Common myeloid progenitor, CD34-positive (primary cell): ENCODE results near the gene CSK.

Experiments
- CTCF ChIA-PET: fragments of 350-600 bp; sonication (Branson Sonifier 250); formaldehyde crosslinking; loops from one replicate; lab custom pipeline; 2021; ENCODE audit warnings: antibody characterized with exemption; lab: Charles Lee
- POLR2A ChIA-PET: fragments of 350-600 bp; sonication (Branson Sonifier 250); formaldehyde crosslinking; loops from one replicate; lab custom pipeline; 2021; ENCODE audit warnings: antibody characterized with exemption; lab: Charles Lee
- DNase-seq, 3 donors: peaks; one replicate each; pipeline versions ENCODE4 v3.0.0 to v3.0.0-alpha.2; 2013
- H3K27ac ChIP-seq, 2 experiments: 1 replicate in 1 of 2; 2 replicates in 1 of 2; pipeline ENCODE4 v1.7.0; 2013; ENCODE audit warnings: inconsistent platforms in 2 of 2, low read length in 2 of 2, mild to moderate bottlenecking in 2 of 2, low read depth in 1 of 2, moderate library complexity in 1 of 2; ENCODE audit not compliant: severe bottlenecking in 2 of 2, insufficient read depth in 1 of 2, poor library complexity in 1 of 2
- H3K27me3 ChIP-seq, 5 experiments: replicated peaks in 2 of 5; 1 replicate in 3 of 5; 2 replicates in 2 of 5; pipeline versions ENCODE4 v1.6.1 to v1.7.0; 2013; ENCODE audit warnings: low read length in 4 of 5, mild to moderate bottlenecking in 2 of 5, moderate library complexity in 2 of 5, inconsistent platforms in 1 of 5; ENCODE audit not compliant: insufficient read depth in 5 of 5, control insufficient read depth in 4 of 5
- H3K36me3 ChIP-seq, 4 experiments: 1 replicate in 2 of 4; 2 replicates in 2 of 4; pipeline versions ENCODE4 v1.6.1 to v1.7.0; 2013; ENCODE audit warnings: low read length in 3 of 4, control low read depth in 1 of 4, mild to moderate bottlenecking in 1 of 4; ENCODE audit not compliant: control insufficient read depth in 4 of 4, insufficient read depth in 4 of 4
- H3K4me1 ChIP-seq, 4 experiments: 1 replicate in 3 of 4; 2 replicates in 1 of 4; pipeline versions ENCODE4 v1.6.1 to v1.7.1; 2013; ENCODE audit warnings: low read length in 3 of 4, mild to moderate bottlenecking in 3 of 4, control low read depth in 1 of 4, inconsistent platforms in 1 of 4, moderate library complexity in 1 of 4; ENCODE audit not compliant: control insufficient read depth in 4 of 4, insufficient read depth in 4 of 4; ENCODE audit errors: control extremely low read depth in 1 of 4
- H3K4me3 ChIP-seq, 7 experiments: 1 replicate in 4 of 7; 2 replicates in 3 of 7; pipeline versions ENCODE4 v1.5.1 to v1.7.0; 2013; ENCODE audit warnings: mild to moderate bottlenecking in 7 of 7, low read length in 6 of 7, moderate library complexity in 6 of 7, inconsistent platforms in 2 of 7, low read depth in 2 of 7, control low read depth in 1 of 7; ENCODE audit not compliant: insufficient read depth in 4 of 7, control insufficient read depth in 1 of 7; ENCODE audit errors: extremely low read depth in 1 of 7
- H3K9me3 ChIP-seq, 5 experiments: 1 replicate in 4 of 5; 2 replicates in 1 of 5; pipeline versions ENCODE4 v1.6.1 to v1.7.1; 2013; ENCODE audit warnings: low read length in 4 of 5, mild to moderate bottlenecking in 2 of 5, inconsistent platforms in 1 of 5, low read depth in 1 of 5, moderate library complexity in 1 of 5; ENCODE audit not compliant: control insufficient read depth in 4 of 5, insufficient read depth in 2 of 5; ENCODE audit errors: control extremely low read depth in 1 of 5
- WGBS: methylation state at CpG from one replicate; pipeline ENCODE4 v1.1.5; 2013; ENCODE audit not compliant: insufficient coverage; 5-methylcytosine and 5-hydroxymethylcytosine counted together

The CSK gene

DNA sequence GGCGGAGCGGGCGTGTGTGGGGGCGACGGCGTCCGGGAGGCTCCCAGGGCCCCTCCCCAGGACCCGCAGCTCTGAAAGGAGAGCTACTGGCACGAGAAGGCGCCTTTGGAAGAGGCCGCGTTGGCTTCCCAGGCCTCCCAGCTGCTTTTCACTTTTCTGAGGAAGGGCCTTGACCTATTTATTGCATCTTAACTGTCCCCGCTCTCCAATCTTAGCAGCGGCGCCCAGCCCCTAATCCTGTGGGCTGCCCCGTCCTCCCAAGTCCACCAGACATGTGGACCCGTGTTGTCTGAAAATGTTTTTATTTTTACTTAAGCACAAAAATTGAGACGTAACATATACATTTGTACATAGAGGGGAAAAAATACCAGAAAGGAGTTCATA is 61.6 kb downstream of the CSK start:
- Histone ChIP-seq H3K36me3 (peaks cover 0 to 69% (median 40%) of the 10 kb centered on the region in 4 experiments), H3K4me1 (peaks cover 0 to 47% (median 40%) of the 10 kb centered on the region in 4 experiments), H3K27me3 (no peaks in the 10 kb centered on the region), H3K4me3 (peak overlapping the region in 6 of 7 experiments; percentile 3 to 95 (median 79)), H3K27ac (peak overlapping the region; percentile 46 to 80), H3K9me3 (no peaks in the 10 kb centered on the region)
- WGBS, result 1% methylated on average over 12 of the region's 18 CpGs
- no peak for DNase-seq
- POLR2A ChIA-PET, result interaction anchor here (1.0 to 3.5 kb wide), 3 partner anchors 24 to 63 kb away, joined by 3 to 24 read pairs (median 8); partner anchors contain the start of gene FAM219B
- CTCF ChIA-PET, result interaction anchor here (0.7 to 10.8 kb wide), 11 partner anchors 8 to 71 kb away, joined by 3 to 130 read pairs (median 5); partner anchors contain the start of genes CPLX3 and FAM219B

DNA sequence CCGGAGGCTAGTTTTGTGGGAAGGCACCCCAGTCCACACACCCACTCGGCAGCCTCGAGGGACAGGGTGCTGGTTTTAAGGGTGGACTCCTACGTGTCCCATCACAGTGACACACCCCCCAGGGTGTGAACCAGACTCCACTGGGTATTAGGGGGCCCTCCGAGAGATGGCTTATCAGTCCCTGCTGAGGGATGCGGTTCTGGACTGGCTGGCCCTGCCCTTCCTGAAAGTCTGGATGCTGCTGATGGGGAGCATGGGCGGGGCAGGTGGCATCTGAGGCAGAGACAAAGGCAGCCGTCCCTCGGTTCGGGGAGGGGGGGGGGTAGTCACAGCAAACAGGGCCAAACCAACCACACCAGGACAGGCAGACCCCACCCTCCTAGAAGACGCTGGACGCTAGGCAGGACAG is 62.0 kb downstream of the CSK start:
- no peaks in the 10 kb centered on the region for H3K9me3 ChIP-seq
- 43% methylated on average over 3 of the region's 12 CpGs for WGBS
- peak overlapping the region; percentile 46 to 80 for H3K27ac ChIP-seq
- H3K36me3 ChIP-seq, result peaks cover 0 to 70% (median 40%) of the 10 kb centered on the region in 4 experiments
- POLR2A ChIA-PET, result interaction anchor here (1.0 to 3.5 kb wide), 3 partner anchors 24 to 62 kb away, joined by 3 to 24 read pairs (median 8); partner anchors contain the start of gene FAM219B
- peak overlapping the region in 5 of 7 experiments; percentile 23 to 95 (median 81) for H3K4me3 ChIP-seq
- no peaks in the 10 kb centered on the region for H3K27me3 ChIP-seq
- CTCF ChIA-PET, result interaction anchor here (0.7 to 10.8 kb wide), 12 partner anchors 8 to 72 kb away, joined by 3 to 130 read pairs (median 4); partner anchors contain the start of genes FAM219B and MPI
- peak in 2 of 3 donors; percentile 52 to 68 for DNase-seq
- H3K4me1 ChIP-seq, result peaks cover 0 to 47% (median 40%) of the 10 kb centered on the region in 4 experiments

DNA sequence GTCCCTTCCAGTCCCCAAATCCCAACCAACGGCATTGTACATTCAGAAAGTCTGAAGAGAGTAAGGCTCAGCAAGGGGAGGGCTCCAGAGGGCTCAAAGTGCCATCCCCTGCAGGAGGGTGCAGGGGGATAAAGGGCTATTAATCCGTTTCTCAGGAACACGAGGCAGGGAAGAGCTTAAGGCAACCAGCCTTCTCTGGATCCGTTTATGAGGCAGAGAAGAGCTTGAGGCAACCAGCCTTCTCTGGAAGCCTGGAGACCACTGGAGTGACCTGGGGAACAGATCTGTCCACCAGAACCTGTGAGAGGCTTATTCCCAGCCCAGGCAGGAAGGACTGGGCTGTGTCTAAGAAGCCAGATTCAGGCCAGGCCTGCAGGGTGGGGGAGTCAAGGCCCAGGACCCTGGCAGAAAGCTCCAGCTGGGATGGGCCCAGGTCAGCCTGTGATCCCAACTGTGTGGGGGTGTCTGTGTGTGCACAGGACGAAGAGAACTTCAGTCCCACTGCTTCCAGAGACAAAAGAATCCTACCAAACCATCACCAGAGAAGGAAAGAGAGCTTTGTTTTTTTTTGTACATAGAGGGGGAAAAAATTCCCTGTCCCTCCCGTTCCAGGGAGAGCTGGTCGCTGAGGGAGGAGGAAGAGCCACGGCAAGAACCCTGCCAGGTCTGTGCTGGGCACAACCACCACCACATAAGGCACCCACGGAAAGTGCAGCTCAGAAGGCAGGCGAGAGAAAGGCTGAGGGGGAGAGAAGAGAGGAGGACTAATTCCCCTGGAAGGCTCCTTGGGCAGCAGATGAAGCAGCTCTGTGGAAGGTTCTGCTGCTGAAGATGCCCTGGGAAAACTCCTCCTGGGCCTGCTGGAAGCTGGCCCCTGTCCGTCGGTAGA is 62.7 kb downstream of the CSK start:
- peaks cover 0 to 65% (median 37%) of the 10 kb centered on the region in 4 experiments for H3K36me3 ChIP-seq
- peaks cover 0 to 47% (median 40%) of the 10 kb centered on the region in 4 experiments for H3K4me1 ChIP-seq
- no peak for DNase-seq
- peak overlapping the region; percentile 46 to 80 for H3K27ac ChIP-seq
- ChIA-PET CTCF (interaction anchor here (0.8 to 10.8 kb wide), 14 partner anchors 9 to 57 kb away, joined by 3 to 130 read pairs (median 4); partner anchors contain the start of genes FAM219B and MPI), POLR2A (interaction anchor here (0.6 to 3.5 kb wide), 2 partner anchors 18 to 26 kb away, joined by 3 to 24 read pairs; no protein-coding TSS in a partner anchor)
- WGBS, result 75% methylated on average over 4 of the region's 12 CpGs
- no peaks in the 10 kb centered on the region for H3K27me3 ChIP-seq
- H3K4me3 ChIP-seq, result peak overlapping the region in 1 of 7 experiments; percentile 77
- no peaks in the 10 kb centered on the region for H3K9me3 ChIP-seq

DNA sequence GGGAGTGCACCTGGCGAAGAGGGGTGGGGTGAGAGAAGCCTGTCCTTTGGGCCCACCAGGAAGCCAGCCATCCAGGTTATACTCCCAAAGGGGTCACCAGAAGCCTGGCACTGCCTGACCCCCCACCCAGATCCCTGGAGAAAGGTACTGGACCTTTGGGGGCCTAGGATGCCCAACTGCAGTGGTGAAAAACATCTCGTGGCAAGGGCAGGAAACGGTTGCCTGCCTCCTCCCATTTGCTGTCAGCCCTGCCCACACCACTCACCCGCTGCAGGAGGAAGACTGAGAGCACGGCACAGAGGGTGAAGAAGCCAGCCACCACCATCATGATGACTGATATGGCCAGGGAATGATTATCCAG is 63.3 kb downstream of the CSK start:
- Histone ChIP-seq H3K27ac (peak overlapping the region; percentile 46 to 80), H3K4me3 (peak overlapping the region in 1 of 7 experiments; percentile 17), H3K4me1 (peaks cover 0 to 47% (median 40%) of the 10 kb centered on the region in 4 experiments), H3K36me3 (peaks cover 0 to 65% (median 38%) of the 10 kb centered on the region in 4 experiments), H3K9me3 (no peaks in the 10 kb centered on the region), H3K27me3 (no peaks in the 10 kb centered on the region)
- 15% methylated on average over 5 of the region's 5 CpGs for WGBS
- POLR2A ChIA-PET, result interaction anchor here (0.6 to 3.5 kb wide), 2 partner anchors 17 to 25 kb away, joined by 3 to 24 read pairs; no protein-coding TSS in a partner anchor
- CTCF ChIA-PET, result interaction anchor here (0.8 to 10.8 kb wide), 13 partner anchors 10 to 57 kb away, joined by 3 to 130 read pairs (median 4); partner anchors contain the start of genes FAM219B and MPI
- DNase-seq, result peak in 2 of 3 donors; percentile 53 to 56

DNA sequence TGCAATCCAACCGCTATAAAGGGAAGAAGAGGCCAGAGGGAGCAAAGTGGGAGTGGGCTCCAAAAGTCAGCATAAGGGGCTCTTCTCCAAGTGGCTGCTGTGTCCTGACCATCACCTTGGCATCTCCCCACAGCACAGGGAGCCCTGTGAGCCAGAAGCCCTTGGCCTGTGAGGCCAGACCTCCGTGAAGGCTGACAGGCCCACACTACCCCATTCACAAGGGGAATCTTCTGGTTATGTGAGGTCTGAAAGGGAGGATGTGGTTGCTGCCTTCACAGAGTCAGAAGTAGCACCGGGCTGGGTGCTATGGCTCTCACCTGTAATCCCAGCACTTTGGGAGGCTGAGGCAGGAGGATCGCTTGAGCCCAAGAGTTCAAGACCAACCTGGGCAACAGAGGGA is 63.7 kb downstream of the CSK start:
- Histone ChIP-seq H3K27me3 (no peaks in the 10 kb centered on the region), H3K4me3 (peak overlapping the region in 1 of 7 experiments; percentile 17), H3K27ac (peak overlapping the region; percentile 46 to 80), H3K36me3 (peaks cover 0 to 65% (median 38%) of the 10 kb centered on the region in 4 experiments), H3K4me1 (peaks cover 0 to 47% (median 40%) of the 10 kb centered on the region in 4 experiments), H3K9me3 (no peaks in the 10 kb centered on the region)
- ChIA-PET CTCF (interaction anchor here (0.7 to 10.8 kb wide), 9 partner anchors 9 to 57 kb away, joined by 3 to 130 read pairs (median 6); partner anchors contain the start of gene FAM219B), POLR2A (interaction anchor here (3.5 kb wide), 1 partner anchor 25 kb away, joined by 24 read pairs; no protein-coding TSS in a partner anchor)
- 50% methylated on average over 2 of the region's 4 CpGs for WGBS
- DNase-seq, result peak in 1 of 3 donors; percentile 43

DNA sequence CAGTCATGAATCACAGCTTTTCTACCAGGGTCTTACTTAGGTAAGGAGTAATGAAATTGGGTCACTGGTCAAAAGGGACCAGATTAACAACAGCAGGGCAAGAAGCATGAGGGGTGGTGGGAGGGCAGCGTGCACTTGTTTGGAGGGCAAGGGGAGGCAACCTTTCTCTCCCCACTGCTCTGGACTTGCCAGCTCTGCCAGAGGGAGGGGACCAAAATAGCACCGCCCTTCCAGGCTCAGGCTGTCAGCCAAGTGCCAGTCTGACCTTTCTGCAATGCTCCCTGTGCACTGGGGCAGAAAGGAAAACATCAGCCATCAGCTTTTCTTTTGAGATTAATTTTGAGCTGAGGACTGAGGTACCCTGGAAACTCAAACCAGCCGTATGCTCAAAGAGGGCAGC is 65.6 kb downstream of the CSK start:
- Histone ChIP-seq H3K4me1 (peaks cover 0 to 32% (median 31%) of the 10 kb centered on the region in 4 experiments), H3K27me3 (no peaks in the 10 kb centered on the region), H3K4me3 (no peak overlapping the region), H3K27ac (peak overlapping the region in 1 of 2 experiments; percentile 49), H3K9me3 (no peaks in the 10 kb centered on the region), H3K36me3 (peaks cover 6 to 69% (median 50%) of the 10 kb centered on the region in 4 experiments)
- no peak for DNase-seq
- POLR2A ChIA-PET, result no interaction called here
- 86% methylated on average over 1 of the region's 3 CpGs for WGBS
- CTCF ChIA-PET, result interaction anchor here (0.8 to 10.8 kb wide), 5 partner anchors 10 to 103 kb away, joined by 3 to 130 read pairs (median 4); partner anchors contain the start of gene FAM219B
